H1 (cell line): ENCODE data around the gene ARMC9. TPM values are rescaled to one million over a fixed set of nuclear protein-coding genes. Genes with fewer than 3 reads are reported as not detected.

ENCODE experiments used
- EP300 ChIP-seq, 2 experiments: IDR thresholded peaks; 1 replicate in 1 of 2; 2 replicates in 1 of 2; pipeline ENCODE4 v1.6.1; 2011 to 2012; ENCODE audit warnings: low read depth in 2 of 2, low read length in 2 of 2, mild to moderate bottlenecking in 2 of 2, borderline replicate concordance in 1 of 2, inconsistent platforms in 1 of 2, moderate library complexity in 1 of 2
- polyA plus RNA-seq, 7 experiments: library from polyadenylated mRNA; depleted of rRNA in 3 of 7; stranded (reverse) in 5 of 7; unstranded in 2 of 7; fragments of >200 nt in 5 of 7; fragments of 200-250 nt in 2 of 7; gene quantifications; 1 replicate in 5 of 7; 2 replicates in 1 of 7; 4 replicates in 1 of 7; pipeline versions ENCODE4 v1.2.1 to v1.2.3, GENCODE V29; 2011 to 2013; ENCODE audit warnings: missing spikeins in 2 of 7, mixed read lengths in 2 of 7
- total RNA-seq: library from RNA; stranded (reverse); fragmentation: NEBNext Ultra II Directional; extraction: Animal tissue kit (Norgen Biotek cat#: 25700); gene quantifications from 2 replicates; pipeline ENCODE4 v1.2.1, GENCODE V29; 2021

ARMC9 gene
- total and polyA plus RNA-seq, 2 of the 8 experiments (the other 6 are each of a cell fraction or from before 2014, with no cell fraction given): 23.2 to 36.1 TPM

GRCh38 chr2:231421051-231421580, 222.7 kb downstream of the ARMC9 start (continued):
- TF ChIP-seq EP300 (IDR thresholded peaks at IDR 0.05; ENCODE audit: borderline replicate concordance in 1 of 2, low read depth in 2 of 2, low read length in 2 of 2): no peak
